OCI-LY7 (cell line): ENCODE data around the gene APEX2.

Experiments used
- EZH2phosphoT487 ChIP-seq: fragments of 200-600 bp; sonication (generic); IDR thresholded peaks from 2 replicates; pipeline ENCODE4 v1.6.1; 2018; ENCODE audit warnings: low read depth, borderline replicate concordance, mild to moderate bottlenecking, mixed run types, antibody characterized with exemption, low read length, moderate library complexity, mixed read lengths
- TF ChIP-seq, protein P1 (sequence below): fragments of 200-600 bp; sonication (generic); conservative IDR thresholded peaks from 2 replicates; pipeline ENCODE4 v1.5.1; 2014; ENCODE audit warnings: mild to moderate bottlenecking, antibody characterized with exemption, low read length, moderate library complexity, mixed read lengths

DNA sequence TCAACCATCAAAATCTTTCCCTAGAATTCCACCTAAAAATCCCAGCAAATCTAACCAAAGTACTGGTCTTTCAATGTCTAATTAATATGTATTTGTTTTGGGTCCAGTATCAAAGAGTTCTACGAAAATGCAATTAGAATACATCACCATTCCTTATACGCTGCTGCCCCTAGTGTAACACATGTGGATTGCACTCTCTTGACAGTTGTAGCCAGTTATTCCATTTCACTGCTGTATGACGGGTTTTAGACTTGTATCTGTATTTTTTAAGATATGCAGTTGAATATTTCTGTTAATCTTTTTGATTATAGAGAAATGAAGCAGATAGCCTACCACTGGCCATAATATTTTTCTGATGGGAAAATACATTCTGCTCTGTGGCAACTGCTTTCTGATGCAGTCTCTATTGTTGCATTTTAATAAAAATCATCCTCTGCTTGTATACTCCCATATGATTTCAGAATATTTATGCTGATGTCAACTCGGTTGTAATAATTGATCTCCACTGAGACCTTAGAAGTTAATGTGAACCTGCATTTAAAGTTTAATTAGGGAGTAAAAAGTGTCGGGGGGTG lies 57.6 kb downstream of the APEX2 start:
- TF ChIP-seq, protein P1, sequence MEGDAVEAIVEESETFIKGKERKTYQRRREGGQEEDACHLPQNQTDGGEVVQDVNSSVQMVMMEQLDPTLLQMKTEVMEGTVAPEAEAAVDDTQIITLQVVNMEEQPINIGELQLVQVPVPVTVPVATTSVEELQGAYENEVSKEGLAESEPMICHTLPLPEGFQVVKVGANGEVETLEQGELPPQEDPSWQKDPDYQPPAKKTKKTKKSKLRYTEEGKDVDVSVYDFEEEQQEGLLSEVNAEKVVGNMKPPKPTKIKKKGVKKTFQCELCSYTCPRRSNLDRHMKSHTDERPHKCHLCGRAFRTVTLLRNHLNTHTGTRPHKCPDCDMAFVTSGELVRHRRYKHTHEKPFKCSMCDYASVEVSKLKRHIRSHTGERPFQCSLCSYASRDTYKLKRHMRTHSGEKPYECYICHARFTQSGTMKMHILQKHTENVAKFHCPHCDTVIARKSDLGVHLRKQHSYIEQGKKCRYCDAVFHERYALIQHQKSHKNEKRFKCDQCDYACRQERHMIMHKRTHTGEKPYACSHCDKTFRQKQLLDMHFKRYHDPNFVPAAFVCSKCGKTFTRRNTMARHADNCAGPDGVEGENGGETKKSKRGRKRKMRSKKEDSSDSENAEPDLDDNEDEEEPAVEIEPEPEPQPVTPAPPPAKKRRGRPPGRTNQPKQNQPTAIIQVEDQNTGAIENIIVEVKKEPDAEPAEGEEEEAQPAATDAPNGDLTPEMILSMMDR, result peak; percentile 80
- no peak for TF ChIP-seq EZH2phosphoT487
